ENCODE results near the gene NTRK3.

Gene NTRK3

DNA sequence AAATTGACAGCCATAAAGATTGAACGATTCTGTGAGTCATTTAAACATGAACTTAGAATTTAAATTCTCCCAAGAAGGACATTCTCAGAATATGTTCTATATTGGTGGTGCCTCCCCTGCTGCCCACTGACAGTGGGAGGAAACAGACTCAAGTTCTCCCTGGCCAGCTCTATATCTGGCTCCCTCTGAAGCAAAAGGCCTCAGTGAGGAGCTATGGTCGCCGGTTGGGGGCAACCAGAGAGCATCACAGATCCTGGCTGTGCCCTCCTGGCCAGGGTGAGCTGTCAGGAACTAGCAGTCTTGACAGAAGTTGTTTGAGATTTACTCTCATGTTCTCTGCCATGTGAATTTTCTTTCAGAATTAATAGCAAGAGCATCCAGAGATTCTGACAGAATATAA, 285.5 kb downstream of the NTRK3 start:
- no peak for DNase-seq

DNA sequence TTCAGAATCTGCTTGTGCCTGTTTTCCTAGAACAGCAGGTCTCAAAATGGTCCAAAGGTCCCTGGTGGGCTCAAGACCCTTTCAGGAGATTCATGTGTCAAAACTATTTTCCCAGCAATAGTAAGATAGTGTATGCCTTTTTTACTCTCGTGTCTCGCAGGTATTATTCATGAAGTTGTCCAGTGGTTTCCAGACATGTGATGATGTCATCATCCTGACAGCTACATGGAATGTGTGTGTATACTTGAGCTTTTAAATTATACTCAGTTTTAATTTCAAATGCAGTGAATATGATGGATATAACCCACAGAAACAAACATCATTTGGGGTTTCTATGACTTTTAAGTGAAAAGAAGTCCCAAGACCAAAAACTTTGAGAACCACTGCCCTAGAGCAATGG, 288.6 kb downstream of the NTRK3 start:
- DNase-seq, result no peak

DNA sequence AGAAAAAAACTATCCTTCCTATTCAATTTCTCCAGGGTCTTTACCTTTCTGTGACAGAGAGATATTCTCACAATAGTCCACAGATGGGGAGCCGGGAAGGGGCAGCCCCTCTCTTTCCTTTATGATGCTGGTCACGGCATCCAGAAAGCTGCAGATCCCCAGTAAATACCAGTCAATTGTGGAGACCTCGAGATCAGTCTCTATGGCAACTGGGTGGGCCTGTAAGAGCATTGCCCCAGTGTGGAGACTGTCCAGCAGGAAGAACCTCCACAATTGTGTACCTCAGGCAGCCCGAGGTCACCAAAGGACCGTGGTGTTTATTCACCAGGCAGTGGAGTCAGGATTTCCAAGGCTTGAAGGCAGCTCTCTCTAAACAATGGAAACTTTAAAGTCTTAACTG, 291.2 kb downstream of the NTRK3 start:
- no peak for DNase-seq

DNA sequence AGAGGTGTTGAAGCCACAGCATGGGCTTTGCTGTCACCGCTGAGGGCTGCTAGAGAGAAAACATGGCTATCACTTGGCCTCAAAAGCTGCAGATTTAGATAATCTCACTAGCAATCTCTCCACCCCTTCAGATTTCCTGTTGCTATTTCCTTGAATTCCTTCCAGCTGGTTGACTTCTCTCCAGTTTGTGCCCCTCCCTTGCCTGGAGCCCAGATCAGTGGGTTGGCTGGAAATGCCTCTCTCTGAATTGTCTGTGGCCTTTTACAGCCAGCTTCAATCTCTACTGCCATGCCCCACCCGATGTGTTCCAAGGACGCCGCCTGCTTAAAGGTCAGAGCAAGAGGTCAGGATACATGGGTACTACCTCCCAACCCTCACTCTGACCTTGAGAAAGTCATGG, 294.1 kb downstream of the NTRK3 start:
- no peak for DNase-seq

DNA sequence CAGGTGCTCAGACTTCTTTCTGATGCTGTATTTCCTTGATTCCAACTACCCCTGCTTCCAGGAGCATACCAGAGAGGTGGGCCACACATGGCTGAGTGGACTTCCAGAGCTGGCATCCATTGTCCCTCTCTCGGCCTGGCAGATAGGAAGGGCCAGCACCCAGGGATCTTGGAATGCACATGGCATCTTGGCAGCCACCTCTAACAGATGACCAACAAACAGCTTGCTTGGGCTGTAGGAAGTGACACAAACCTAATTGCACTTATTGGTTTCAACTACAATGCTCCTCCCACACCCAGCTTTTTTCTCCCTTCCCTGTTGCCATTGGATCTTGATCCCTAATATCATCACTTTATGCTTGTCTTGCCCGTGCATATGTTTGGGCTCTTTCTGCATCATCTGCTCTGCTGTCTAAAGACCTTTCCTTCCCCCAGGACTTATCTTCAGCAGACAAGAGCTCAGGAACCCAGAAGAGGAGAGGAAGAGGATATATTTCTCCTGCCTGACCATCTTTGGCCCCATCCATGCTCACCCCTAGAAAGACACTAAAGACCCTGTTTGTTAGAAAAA, 294.6 kb downstream of the NTRK3 start:
- no peak for DNase-seq

DNA sequence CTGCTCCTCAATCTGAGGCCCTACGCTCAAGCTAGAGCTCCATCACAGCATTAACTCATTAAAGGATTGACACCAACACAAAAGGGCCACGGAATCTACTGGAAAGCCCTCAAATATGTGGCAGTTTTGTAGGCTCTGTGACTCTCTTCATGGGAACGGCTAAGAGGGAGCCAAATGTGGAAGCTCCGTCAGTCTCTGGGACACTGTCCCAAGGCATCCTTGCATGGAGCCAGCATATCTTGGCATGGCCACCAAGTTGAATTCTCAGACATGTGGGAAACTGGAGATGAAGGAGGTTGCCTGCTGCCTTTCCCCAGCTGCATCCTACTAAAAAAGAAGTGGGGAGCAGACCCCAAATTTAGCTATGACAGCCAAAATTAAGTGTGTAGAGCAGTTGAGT, 296.9 kb downstream of the NTRK3 start:
- no peak for DNase-seq

DNA sequence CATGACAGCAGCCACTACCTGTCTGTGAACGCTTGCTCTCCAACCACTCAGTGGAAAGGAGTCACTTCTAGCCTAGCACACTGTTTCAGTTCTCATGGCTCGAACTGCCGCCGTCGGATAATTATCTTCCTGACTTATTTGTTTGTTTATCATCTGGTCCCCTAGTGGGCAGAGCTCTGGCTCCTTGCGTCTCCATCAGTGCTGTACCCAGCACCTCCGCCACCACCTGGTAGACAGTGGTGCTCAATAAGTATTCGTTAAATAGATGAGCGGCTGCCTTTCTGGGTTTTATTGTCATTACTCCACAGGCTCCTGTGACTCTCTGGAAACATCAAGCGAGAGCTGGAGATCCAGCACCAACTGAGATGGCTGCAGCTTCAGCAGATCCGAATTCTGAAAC, 297.5 kb downstream of the NTRK3 start:
- no peak for DNase-seq

DNA sequence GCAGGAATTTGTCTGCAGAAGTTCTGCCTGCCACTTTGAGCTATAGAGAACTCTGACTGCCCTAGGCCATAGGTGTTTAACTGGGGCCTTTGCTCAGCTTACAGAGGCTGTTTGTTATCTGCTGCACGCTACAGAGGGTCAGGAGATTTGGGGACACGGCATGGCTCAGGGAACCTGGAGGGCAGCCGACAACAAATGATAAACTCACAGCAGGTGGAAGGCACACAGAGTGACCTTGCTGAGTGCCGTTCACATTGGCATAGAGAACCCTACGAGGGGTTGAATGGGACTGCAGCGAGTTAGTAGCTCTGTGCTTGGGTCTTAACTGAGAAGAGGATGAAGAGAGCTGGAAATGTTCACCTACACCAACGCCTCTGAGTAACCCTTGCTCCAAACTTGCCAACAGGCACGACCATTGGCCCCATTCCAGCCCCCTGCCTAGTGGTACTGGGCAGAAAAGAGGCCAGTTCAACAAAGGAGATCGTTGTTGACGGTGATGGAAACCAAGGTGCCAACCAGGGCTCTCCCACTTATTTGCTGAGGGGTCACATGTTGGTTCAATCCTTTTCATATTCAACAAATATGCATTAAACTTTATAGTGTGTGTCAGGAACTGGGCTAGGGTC, 301.1 kb downstream of the NTRK3 start:
- DNase-seq, result no peak

DNA sequence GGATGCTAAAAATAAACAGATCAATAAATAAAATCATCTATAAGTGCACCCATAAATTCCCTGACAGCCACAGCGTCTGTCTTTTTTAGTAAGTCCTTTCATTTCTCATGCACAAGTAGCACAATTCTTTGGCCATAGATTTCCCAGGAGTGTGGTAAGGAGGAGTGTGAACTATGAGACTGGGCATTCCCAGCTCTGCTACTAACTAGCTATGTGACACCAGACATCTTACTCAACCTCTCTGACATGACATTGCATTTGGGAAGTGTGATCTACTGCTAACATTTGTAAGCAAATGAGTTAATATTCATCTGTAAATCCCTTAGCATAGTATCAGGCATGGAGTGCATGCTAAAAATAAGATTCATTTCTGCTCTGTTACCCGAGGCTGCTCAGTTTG, 301.7 kb downstream of the NTRK3 start:
- DNase-seq, result no peak

DNA sequence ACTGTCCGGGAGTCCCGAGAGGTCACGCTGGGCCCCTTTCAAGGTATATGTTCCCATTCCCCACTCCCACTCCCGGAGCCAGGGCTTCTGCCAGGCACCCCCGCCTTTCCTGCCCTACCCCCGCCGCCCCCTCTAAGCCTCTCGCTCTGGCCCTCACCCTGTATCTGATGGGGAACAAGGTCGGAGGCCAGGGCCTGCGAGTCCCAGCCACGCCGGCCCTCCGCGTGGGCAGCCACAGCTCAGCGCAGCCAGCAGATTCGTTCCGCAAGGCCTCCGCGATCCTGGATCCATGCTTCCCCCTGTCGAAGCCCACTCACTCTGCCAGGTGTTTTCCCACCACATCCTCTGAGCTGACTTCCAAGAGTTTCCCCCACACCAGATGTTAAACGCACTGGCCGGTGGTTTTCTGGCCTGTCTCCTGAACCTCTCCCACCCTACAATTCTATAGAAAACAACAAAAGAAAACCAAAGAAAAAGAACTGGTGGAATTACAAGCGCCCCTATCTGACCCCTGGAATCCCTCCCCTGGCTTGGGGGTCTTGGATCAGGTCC, 303.7 kb downstream of the NTRK3 start:
- DNase-seq, result no peak

DNA sequence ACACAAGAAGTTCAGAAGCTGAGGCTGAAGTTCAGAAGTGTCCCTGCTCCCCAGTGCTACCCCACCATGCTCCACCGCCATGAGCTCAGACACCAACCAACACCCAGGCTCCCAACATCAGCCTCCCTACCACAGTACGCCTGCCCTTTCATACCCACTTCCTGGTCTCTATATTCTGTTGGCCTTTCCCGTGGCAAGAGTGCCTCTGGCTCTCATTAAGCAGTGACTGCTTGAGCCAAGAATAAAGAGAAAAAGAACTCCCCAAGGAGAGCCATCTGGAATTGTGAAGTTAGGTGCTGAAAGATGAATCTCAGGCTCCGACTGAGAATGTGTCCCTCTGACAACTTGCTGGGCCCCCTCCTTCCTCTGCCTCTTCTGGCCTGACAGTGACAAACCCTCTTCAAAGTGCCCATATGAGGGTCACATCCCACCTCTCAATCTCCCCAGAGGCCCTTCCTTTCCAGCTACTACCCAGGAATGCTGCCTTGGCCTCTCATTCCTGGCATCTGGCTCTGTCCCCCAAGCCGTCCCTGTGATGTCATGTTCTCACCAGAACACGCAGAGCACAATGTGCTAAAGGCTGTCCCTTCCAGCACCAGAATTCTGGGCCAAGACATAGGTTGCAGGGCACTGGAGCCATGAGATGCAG, 306.8 kb downstream of the NTRK3 start:
- DNase-seq, result no peak

DNA sequence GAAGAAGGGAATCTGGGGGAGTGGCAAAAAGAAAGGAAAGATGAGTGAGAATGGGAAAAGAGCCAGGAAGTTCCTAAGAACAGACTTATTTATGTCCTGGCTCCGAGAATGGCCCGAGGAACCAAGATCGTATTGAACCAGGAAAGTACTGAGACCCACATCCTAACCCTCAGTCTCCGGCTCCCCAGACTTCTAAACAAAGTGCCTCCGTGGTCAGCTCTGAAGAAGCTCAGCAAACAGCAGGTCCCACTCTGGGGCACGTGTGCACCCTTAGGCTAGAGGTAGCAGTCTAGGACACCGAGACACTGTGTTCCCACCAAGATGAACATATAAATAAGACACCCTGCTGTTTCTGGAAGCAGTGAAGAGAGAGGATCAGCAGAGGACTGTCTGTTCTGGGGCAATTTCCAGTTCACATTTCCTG, 307.4 kb downstream of the NTRK3 start:
- no peak for DNase-seq

DNA sequence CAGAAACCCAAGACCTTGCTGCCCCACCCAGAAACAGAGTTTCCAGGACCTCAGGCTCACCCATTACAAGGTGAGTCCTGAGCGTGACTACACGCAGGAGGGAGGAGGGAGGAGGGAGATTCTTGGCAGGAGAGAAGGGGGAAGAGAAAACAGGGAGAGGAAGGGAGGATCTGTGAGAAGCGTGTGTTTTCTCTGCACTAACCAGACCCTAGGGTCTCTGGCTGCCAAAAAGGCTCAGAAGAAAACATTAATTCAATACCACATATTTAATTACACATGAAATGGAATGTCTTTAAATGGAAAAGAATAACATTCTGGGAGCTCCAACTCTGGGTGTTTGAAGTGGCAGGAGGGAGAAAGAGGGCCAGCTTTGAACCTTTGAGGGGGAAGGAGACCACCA, 309.0 kb downstream of the NTRK3 start:
- no peak for DNase-seq

DNA sequence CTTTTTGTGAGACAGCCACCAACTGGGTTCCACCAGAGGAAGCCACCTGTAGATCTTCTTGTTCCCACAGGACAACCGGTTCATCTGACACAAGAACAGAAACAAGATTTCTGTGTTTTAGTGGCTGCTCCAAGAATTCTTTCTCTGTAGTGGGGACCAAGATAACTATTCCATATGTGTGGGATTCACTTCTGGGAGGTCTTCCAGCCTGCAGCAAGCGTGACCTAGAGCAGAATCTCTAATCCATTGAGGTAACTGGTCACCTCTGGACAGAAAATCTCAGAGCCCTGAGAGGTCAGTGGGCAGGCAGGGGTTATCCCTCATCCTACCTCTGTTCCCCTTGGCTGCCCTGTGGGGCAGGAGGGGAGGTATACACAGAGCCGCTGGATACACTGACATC, 311.3 kb downstream of the NTRK3 start:
- DNase-seq, result no peak

DNA sequence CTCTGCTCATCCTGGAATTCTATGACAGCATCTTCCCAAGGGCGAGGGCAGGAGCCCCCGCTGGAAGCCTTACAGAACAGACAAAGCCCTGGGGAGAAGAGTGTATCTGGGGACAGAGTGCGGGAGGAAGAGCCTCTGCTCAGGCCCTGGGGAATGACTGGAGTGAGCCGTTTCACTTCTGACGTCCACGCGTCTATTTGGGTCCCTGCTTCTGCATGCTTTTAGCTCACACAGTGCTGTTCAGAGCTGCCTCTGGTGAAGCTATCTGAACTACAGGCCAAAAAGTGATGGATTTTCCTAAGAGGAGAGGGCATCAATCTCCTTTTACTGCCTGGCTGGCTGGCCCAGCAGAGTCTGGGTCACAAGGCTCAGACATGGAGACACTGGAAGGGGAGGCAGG, 311.8 kb downstream of the NTRK3 start:
- no peak for DNase-seq

DNA sequence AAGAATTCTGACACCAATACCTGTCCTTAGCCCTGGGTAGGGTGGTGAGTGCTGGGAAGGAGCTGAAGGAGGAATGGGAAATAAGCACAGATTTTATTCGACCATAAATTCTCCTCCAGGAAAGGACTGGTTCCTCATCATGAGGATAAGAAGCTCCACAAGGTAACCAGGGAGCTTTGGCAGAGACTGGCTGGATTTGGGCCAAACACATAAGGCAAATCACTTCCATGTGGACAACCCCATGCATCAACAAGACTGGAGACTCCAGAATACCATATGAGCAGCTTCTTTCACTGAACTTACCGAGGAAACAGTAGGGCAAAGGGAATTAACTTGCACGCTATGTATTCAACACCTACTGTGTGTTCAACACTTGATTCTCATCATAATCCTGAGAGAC, 312.5 kb downstream of the NTRK3 start:
- no peak for DNase-seq

DNA sequence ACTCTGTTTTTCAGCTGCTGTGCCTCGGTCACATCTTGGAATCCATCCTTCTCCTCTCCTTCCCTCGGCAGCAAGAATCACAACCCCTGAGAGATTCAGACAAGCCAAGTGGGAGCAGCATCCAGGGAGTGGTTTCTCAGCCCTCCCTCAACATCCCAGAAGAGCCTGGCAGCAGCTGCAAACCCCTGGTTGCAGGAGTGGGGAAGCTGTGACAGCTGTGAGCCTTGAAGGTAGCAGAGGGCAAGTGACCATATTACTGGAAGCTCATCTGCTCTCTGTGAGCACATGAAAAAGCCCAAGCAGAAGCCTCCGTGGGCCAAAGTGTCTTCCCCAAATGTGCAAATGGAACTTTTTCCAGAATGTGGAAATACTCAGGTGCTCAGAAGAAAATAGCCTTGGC, 312.9 kb downstream of the NTRK3 start:
- DNase-seq, result no peak

DNA sequence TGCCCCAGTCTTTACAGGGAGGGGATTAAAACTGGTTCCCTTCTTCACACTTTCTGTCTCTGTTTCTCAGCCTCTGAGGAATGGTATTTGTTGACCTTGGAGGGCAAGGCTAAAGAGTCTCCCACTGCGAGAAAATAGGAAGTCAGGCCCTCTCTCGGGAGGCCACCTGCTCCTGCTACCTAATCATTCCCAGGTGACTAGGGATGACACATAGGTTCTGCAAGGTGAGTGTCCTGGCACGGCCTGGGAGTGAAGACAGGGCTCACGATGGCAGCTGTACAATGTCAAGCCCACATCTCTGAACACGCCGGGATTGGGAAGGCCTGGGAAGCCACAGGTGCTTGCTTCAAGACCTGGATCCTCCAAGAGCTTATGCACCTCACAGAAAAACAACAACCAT, 314.2 kb downstream of the NTRK3 start:
- DNase-seq, result no peak

DNA sequence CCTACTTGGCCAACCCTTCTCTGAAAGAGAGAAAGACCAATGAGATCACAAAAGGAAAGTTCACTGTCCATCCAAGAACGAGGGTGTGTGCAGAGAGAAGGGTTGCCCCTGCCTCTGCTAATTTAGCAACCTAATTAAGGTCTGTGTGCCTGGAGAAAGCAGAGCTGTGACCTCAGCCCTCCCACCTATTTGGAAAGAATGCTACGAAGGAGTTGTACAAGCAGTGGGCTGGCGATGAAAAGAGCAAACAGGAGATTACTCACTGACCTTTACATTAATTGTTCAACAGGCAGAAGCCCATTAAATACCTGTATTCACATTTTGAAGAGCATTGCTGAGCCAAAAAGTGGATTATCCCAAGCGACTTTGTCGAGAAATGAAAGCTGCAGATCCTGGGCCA, 314.9 kb downstream of the NTRK3 start:
- no peak for DNase-seq

DNA sequence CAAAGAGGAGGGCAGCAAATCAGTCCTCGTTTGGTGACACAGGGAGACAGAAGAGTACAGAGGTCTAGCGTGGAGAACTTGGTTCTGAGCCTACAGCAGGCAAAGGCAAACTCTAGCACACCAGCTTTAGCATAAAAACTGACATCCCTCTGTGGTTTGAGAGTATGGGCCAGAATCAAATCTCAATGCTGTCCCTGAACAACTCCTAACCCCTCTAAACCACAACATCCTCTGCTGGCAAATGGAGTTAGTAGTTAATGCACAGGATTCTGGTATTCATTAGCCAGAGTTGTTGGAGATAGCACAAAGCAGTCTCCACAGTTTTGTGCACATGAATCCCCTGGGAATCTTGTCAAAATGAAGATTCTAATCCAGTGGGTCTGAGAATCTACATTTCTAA, 315.8 kb downstream of the NTRK3 start:
- no peak for DNase-seq

DNA sequence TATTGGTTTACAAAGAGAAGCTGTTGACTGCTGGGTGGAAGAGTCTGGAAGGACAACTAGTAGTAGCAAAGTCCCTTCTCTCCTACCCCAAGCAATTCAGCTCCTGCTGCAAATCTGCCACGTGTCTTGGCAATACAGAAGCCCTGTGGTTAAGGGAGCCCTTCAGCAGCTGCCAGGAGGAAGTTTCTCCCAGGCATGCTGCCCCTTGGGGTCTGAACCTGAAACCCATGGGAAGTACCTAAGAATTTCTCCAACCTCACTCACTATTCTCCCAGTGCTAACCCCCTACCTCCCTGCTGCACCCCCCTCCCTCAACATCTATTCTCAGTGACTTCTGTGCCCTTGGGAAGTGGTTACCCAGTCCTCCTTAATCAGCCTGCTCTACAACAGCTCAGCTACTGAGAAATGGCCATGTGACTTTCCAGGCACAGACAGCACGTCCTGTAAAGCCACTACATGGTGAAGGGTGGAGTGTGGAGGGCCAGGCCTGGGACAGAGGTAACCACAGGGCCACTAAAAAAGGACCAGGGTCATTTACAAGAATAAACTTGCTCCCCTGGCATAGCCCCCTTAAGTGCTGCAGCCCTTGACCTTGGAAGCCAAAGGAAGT, 316.6 kb downstream of the NTRK3 start:
- no peak for DNase-seq

DNA sequence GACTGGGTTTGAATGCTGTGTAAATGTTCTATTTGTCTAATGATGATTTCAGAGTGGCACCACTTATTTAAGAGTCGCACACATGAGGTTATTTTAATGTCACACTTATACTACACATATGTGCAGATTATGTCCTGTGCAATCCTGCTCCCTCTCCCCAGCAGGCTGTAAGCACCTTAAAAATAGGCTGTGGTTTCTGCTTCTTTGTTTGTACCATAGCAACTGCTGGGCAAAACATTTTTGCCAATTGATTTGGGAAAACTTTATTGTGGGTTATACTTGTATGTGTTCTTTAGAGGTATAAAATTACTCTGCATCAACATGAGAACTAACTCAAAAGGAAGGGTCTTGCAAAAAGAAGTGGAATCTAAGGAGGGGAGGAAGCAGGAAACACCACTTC, 318.5 kb downstream of the NTRK3 start:
- no peak for DNase-seq

DNA sequence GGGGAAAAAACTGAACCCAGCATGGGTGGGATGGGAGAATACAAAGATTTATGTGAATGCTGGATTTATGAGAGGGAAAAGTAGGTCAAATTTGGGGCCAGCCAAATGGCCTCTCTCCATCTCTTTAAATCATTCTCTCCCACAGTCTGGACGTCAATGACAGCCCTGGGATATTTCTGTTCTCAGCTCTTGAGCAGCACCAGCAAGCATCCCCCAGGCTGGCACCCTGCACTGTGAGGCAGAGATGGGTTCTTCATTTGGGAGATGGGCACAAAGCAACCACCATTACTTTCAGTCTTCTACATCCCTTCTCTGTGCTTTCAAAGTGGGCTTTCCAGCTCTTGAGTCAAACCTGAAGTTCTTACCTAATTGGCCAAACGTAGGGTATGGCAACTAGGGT, 321.0 kb downstream of the NTRK3 start:
- DNase-seq, result no peak

DNA sequence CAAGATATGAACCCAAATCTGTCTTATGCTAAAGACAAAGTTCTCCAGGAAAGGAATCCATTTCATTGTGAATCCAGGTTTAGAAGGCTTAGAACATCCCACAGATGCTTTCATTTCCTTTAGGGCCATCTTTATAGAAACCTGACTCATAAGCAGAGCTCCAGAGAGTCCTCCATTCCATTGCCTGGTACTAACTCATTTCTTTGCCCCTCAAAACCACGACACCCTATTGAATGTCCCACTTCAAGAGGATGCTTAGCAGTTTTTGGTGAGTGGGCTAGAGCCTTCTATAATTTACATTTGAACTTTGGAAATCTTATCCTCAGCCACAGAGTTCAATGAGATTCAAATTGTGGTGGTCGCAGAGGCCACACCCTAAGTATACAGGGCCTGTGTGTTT, 325.0 kb downstream of the NTRK3 start:
- no peak for DNase-seq

Data from NCI-H2029 treated with DMSO at 0.1 percent for 48 hours (cell line).